CD4-positive, alpha-beta T cell treated with Interleukin-6 for 4 hours (primary cell): ENCODE results near the gene ANKRD6.

Source experiments
- DNase-seq: peaks from one replicate; pipeline ENCODE4 v3.0.0-alpha.2; 2020; ENCODE audit warnings: mixed read lengths

The ANKRD6 gene

DNA sequence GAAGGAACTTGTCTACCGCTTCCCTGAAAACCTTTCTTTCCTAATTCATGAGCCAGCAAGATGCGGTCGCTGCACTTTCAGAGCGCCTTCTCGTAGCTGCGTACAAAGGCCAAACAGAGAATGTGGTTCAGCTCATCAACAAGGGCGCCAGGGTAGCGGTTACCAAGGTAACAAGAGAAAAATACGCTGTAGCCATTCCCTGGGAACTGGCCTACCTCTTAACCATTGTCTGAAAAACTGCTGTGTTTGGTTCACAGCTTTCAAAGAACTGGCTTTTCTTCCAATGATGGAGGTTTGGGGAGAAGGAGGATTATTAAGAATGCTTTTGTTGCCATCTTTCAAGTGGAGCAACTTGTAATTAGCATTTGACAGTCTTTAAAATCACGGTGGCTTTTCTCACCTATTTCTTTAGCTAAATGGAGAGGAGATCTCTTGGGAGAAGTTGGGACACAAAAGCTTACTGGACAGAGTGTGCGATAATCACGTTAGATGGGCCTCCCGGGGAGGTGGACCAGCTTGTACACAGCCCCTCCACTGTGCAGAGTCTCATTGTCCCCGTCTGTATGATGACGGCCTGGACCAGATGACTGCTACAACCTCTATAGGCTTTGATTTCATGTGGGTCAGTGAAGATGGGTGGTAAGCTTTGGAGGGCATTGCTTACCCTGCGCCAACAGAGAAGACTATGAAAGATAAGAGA lies 134.1 kb downstream of the ANKRD6 start:
- no peak for DNase-seq

DNA sequence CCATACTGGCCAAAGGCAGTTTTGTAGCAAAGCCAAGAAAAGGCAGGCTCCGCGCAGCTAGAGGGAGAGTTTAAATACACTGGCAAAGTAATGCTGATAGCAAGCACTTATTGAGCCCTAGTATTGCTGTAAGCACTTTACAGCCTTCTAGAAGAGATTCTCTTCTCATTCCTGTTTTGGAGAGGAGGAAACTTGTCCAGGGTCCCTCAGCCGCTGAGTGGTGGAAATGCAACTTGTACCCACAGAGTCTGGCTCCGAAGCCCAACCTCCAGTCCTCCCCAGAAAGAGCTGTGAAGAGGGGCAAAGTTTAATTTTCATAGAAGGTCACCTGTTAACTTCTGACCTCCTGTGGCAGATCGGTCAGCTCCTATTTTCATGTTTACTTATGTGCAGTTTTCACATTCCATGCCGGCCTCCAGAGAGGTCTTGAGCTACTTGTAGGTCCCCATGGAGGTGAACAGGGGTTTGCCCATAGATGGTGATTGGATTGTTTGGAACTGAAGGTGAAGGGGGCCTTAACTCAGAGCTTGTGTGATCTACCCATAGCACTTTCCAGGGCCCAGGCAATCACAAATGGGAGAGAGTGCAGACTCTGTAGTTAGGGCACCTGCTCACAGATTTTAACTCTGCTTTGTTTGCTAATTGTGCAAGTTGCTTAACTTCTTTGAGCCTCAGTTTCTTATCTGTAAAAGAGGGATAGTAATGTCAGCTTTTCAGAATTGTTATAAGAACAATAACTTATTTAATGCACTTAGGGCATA lies 134.9 kb downstream of the ANKRD6 start:
- DNase-seq = no peak

DNA sequence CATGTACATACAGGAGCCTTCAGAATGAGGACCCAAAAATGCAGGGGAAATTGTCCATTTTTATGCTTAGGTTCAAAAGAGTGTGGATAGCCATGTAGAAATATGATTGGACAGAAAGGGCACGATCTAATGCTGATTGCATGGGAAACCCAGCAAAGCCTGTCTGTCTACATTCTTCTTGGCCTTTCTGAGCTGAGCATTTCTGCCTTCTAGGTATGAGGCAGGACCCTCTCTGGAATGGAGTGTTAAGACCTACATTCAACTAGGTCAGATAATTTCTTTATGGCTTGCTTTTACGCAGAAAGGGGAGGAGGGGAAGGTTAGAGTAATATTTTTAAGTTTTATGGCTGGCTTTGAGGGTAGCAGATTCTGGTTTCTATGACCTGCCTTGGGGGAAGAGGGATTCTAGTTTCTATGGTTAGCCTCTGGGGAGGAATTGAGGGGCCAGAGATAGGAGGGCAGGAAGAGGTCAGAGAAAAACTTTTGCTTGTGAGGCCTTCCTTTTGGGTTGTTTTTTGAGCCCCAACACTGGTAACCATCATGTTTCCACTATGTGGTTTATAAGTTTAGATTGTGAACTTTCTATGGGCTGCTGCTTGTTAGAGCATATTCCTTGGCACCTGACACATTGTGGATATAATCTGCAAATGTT lies 142.1 kb downstream of the ANKRD6 start:
- no peak for DNase-seq

DNA sequence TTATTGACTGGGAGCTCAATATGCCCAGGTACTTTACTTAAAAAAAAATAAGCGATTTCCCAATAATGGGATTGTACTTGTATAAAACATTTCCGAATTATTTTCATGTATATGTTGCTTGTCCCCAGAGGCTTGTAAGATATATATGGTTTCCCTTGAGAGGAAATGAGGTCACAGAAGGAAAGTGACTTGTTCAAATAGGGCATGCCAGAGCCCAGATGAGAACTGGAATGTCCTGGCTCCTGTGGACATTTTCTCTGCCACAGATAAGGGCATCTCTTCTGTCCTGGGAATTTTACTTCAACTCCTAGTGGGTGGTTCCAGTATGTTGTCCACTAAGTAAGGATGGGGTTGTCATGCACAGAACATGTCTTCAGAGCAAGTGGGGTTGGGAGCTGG lies 142.6 kb downstream of the ANKRD6 start:
- DNase-seq = no peak

DNA sequence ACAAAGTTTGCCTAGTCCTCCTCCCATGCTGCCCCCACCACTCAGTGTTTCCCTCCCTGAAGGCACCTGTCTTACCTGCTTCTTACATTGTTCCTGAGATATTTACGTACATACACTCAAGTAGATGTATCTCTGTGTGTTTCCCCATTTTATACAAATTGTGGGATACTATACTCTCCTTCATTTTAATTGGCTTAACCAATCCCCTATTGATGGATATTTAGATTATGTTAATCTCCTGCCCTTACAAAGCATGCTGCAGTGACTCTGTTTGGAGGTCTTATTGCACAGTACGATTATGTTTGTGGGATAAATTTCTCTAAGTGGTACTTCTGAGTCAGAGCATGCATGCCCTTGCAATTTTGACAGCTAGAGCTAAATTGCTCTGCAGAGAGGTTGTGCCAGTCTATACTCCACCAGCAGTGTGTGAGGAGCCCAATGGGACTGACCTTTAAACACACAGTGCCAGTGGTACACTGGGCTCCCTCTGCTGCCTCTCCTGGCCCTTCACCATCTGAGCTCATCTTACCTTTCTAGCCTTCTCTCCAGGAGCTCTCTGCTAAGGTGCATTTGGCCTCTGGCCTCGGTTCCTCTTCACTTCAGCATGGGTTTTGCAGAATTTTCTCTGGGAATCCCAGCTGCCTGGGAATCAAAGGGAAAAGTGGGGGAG lies 148.2 kb downstream of the ANKRD6 start:
- no peak for DNase-seq

DNA sequence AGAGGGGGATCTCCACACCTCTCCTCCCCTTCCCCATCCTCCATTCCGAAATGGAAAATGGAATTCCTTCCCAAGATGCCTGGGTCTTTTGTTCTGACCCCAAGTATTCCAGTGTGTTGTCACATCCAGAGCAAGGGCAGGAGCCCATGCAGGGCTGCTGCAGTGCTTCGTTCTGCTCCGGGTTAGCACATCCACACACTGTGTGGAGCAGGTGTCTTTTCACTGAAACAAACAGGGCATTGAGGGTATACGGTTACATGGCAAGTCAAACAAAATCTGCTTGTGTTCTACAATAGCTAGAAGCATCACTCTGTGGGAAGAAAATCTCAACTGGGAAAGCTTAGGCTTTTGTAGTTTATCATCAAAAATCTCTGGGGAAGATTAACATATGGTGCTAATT lies 148.7 kb downstream of the ANKRD6 start:
- no peak for DNase-seq

DNA sequence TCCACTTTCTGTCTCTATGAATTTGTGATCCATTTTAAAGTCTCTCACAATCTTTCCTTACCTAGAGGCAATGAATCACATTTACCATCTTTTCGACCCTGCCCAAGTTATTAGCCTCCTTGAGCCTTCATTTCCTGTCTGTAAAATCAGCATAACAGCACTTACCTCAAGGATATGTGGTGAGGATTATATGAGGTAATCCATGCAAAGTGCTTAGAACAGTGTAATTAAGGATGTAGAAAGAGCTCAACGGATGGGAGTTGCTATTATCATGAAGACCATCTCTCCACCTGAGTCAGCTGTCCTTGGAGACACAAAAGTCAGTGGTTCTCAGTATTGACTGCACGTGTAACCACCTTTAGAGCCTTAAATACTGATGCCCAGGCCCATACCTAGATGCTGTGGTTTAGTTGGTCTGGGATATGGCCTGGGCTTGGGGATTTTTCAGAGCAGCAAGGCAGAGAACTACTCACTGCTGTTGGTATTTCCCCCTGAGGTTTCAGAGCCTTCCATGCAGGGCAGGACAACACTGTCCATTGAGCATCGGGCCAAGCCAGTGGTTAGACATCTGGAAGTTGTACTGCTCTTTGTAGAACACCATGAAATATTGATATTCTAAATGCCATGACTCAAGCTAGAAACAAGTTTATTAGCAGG lies 149.8 kb downstream of the ANKRD6 start:
- DNase-seq = no peak

DNA sequence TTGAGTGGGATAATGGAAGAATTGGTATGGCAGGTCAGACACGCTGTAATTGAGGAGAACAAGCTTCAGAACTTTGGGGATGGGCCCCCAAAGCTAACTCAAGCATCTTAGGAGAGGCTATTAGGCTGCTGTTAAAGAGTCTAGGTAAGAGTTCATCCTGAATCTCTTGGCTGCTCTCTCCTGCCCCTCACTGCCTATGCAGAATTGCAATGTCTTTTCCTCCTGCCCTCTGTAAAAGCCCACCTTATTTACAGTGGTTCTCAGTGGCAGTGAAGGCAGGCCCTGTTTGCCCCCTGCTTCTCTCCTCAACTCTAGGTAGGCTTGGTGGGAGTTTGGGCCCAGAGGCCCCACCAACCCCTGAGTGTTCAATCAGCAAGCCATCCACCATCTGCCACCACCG lies 150.6 kb downstream of the ANKRD6 start:
- no peak for DNase-seq

DNA sequence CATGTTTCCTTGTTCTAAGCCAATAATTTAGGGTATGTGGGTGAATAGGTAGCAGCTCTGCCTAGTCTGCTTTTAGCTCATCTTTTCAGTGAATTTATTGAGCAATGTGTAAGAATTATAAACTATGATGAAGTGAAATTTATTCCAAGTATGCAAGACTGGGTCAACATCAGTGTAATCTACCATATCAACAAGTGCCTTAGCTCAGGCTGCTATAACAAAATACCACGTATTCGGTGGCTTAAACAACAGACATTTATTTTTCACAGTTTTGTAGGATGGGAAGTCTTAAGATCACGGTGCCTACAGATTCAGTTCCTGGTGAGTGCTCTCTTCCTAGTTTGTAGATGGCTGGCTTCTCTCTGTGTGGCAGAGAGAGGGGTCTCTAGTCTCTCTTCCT lies 151.6 kb downstream of the ANKRD6 start:
- DNase-seq = no peak

DNA sequence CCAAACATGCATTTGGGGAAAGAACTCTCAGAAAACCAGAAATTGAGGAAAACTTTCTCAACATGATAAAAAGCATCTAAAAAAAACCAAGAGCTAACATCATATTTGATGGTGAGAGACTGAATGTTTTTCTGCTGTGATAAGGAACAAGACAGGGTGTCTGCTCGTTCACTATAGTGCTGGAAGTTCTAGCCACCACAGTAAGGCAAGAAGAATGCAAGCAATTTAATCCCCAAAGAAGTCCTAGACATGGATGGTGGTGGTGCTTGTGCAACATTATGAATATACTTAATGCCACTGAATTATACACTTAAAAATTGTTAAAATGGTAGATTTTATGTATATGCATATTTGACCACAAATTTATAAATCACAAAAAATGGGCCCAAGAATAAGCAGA lies 152.2 kb downstream of the ANKRD6 start:
- no peak for DNase-seq

DNA sequence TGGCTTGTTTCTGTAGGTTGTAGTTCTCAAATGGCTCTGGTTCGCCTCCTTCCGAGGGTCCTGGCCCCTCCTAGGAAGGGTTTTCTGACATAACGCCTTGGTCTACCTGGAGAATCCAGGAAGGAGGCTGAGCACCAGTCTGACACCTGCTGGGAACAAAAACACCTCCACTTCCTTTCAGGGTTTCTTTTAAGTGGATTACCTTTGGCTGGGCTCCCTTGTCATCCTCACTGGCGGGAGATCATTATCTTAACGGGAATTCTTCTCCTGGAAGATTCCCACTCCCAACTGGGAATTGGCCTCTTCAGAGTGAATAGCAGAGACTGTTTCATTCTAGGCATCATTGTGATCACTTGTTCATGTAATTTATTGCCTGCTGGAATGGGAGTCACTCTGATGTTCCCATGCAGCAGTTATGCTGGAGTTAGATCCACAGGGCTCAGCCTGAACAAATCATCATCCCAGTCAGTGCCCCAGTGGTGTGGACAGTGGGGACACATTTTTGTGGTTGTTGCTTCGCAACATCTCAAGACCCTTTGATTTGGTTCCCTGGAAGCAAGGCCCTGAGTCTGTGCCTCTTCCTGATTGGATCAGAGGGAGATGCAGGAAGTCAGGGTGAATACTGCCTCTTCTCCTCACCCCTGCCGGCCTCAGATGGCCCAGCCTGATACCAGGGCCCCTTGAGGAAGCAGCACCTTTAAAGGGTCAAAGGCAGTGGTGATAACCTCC lies 156.5 kb downstream of the ANKRD6 start:
- DNase-seq = no peak

DNA sequence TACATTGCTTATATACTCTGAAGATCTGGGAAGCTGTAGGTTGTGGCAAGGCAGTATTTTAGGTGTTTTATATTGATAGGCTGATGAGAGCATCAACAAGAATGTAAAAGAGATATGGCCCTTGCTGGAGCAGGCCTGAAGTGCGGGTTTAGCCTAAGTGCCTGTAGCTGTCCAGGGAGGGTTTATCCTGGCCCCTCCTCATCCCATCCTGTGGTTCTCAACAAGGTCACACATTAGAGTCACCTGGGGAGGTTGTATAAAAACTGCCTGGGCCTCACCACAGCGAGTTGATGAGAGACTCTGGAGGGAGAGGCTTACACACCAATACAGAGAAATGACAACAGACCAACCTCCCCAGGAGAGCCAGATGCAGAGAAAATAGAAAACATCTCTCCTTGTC lies 157.2 kb downstream of the ANKRD6 start:
- no peak for DNase-seq

DNA sequence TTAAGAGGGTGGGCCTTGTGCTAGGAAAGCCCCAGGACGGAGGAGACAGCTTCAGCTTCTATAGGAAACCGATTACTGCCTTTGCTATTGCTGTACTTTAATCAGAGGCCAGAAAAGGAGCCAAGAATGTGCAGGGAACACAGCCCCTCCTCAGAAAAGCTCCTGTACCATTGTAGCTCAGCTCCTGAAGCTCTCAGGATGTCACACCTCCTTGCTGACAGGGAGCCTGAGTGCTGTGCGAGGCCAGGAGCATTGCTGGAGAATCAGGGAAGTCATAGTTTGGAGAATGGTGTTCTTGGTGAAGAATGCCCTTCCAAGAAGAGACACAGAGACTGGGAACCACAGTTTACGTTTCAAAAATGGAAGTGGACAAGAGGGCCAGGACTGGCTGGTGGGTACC lies 158.8 kb downstream of the ANKRD6 start:
- no peak for DNase-seq

DNA sequence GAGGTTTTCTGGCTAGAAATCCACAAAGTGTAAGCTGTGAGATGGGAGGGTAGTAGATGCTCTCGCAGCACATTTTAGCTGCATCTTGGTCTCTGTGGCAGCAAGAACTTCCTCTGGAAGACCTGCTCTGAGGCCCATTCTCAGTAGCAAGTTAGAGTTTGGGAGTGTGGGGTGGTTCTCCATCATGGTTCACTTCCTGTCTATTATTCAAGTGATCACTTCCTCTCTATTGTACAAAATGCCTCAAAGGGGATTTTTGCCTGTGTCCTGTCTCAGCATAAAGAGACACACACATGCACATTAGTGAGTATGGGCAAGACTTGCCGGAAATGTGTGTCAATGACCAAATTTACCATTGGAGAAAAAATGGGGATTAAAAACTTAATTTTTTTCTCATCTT lies 163.1 kb downstream of the ANKRD6 start:
- DNase-seq = no peak

DNA sequence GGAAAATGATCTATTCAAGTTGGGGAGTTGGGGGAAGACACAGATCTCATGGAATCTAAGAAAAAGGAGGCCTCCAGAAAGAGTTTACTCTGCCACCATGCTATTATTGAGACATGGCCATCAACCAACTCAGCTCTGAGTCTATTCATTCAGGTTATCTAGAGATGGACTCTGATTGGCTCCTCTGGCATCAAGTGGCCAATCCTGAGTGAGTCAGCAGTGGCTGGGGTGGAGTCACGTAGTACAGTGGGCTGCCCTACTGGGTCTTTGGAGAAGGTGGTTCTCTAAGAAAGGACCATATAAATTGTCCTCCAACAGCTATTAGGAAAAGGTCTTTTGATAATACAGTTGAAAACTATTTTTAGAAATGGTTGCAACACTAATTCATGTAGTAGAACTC lies 163.5 kb downstream of the ANKRD6 start:
- DNase-seq = no peak

DNA sequence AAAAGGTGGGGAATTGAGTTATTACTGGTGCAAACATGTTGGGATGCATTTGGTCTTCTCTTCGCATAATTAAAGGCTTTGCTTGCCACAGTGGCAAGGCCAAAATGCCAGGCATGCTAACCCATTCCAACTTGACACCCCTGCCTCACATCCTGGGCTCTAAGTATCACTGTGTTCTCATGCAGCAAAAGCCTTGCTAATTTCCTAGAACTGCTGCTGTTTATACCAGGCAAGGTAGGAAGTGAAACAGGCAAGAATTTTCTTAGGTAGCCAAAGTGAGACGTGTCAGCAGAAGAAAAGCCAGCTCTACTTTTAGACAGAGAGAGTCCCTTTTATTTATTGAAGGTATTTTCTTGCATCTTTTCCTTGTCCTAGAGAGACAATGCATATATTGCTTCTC lies 164.4 kb downstream of the ANKRD6 start:
- no peak for DNase-seq

DNA sequence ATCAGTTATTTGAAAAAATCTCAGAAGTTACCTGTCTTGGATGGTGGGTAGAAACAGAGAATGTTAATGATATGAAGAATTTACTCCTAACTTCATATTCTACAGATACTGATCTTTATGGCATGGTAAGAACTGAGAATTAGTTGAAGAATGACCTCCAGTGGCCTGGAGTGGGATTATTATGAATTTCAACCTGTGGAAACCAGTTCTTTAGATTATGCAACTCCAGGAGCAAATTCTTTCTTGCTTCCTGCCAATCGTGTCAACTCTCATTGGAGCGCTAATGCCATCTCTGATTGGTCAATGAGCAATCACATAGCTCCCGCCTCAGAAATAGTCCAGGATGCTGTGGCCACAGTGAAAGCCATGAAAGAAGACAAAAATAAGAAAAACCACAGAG lies 165.0 kb downstream of the ANKRD6 start:
- DNase-seq = no peak

DNA sequence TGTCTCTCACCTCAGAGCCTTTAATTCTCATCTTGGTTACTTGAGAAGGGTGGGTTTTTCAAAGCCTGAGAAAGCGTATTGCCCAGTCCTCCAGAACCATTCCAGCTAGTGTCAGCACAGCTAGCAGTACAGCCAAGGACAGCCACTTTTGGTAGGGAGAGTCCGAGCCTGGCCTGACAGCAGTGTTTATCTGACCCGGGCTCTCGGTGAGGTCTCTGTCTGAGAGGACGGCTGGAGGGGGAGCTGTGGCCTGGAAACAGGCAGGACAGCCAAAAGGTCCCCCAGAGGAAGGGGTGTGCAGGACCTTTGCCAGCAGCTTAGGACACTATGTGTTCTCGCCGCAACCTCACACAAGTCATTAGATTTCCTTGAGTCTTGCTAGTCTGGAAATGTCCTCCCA lies 166.8 kb downstream of the ANKRD6 start:
- no peak for DNase-seq

DNA sequence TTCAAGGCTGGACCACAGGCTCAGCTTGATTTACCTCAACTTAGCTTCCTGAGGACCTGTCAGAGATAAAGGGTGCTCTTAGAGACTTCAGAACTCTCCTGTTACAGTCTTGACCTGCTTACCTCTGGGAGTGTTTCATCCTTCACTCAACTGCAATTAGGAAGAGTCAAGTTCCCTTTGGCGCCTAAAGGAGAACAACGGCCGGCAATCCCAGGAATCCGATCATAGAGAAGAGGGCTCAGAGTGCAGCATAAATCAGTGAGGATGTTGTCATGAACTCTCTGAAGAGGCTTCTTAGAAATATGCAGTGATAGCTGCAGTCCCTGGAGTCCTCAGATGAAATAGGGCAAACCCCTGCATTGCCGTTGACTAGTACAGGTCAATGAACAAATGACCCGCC lies 169.2 kb downstream of the ANKRD6 start:
- DNase-seq = no peak

DNA sequence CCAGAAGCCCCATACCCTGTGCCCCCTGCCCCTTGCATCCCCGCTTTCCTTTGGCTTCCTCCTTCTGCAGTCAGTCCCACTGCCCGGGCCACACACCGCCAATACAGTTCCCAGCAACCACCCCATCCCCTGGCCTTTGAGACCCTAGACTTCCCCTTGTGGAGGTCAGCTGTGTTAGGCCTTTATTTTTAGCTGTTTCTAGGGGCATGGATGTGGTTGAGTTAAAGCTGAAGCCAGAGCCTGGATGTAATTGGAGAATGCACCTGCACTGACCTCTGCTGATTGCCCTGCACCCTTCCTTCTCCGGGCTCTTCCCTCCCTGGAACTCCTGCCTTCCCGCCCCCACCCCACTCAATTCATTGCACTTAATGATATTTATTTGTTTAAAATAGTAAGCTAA lies 171.7 kb downstream of the ANKRD6 start:
- no peak for DNase-seq

DNA sequence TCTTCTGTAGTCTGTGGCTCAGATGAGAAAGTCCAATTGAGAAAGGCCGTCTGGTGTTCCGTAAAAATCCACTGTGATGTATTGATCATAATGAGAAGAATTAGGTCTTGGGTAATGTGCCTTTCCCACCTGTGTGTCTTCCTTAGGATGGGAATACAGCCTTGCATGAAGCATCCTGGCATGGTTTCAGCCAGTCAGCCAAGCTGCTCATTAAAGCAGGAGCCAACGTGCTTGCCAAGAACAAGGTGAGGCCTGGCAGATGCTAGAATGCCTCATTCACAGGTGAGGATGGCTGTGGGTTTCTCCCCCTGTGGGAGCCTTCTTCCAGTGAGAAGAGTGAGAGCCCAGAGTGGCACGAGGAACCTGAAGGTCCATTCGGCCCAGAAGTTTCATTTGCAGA lies 172.9 kb downstream of the ANKRD6 start:
- no peak for DNase-seq

DNA sequence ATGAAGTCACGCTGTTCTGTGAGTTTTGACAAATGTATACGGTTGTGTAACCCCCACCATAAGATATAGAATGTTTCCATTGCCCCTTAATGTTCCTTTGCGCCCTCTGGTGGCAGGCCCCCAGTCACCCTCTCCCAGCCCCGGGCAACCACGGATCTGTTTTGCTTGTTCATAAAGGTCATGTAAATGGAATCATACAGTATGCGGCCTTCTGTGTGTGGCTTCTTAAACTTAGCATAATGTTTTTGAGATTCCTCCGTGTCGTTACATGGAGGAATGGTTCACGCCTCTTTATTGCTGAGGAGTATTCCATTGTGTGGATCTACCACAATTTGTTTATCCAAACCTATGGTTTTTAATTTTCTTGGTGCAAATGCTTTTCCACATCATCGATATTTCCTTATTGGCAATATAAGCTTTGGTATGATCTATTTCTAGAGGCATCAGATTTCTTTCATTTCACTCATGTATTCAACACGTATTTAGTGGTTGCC lies 177.2 kb downstream of the ANKRD6 start:
- peak; percentile 86 for DNase-seq
